Renal cortical epithelial cell (primary cell): ENCODE data around the gene PHF12. TPM values are rescaled to one million over a fixed set of nuclear protein-coding genes. Genes with fewer than 3 reads are reported as not detected.

Experiments used
- DNase-seq: peaks from one replicate; pipeline ENCODE4 v3.0.0-alpha.2; 2011; ENCODE audit warnings: low read depth
- total RNA-seq: library from RNA; depleted of rRNA; stranded (reverse); fragments of >200 nt; gene quantifications from 2 replicates; pipeline ENCODE4 v1.2.3, GENCODE V29; 2014

Gene PHF12
- total RNA-seq, 1 donor from 2014 or later = 47.0 TPM

DNA sequence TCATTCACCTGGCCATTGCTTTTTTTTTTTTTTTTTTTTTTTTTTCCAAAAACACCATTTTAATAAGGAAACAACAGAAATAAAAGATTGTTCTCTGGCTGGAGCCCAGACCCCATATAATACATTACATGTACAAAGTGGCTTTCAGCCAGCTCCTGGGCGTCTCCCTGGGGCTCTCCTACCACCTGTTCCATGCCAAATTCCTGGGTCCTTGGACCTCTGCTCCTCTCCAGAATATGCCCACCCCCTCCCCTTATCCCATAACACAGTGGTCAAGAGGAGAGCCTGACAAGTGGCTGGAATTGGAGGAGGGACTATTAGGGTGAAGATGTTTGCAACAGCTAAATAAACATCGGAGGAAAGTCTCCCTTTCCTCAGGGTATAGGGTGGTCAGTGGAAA lies 3.6 kb upstream of the PHF12 start:
- no peak for DNase-seq

DNA sequence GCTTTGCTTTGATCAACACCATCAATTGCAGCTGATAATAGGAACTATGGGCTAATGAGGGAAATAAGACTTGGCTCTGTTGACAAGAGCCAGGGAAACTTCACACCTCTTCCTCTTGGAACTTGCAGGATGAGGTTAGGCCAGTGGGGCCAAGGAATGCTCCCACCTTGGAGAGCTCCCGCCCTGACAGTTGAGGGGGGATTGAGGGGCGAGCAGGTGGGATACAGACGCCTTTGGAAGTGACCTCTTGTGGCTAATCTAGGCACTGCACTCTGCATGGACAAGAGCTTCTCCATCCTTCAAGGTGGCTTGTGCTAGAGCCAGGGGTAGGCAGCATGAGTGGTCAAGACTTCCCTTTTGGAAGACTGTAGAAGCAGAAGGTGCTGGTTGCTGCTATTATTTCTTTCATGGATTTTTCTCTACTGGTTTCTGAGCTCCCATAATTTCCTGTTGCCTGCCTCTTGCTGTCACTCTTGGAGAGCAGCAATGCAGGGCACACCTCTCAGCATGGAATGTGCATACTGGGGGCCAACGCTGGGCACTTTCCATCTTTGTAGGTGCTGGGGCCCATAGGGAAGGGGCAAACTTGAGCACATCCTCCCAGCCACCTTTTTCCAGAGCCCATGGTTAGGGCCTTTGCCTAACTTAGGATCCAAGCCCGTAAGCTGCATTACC lies 2.3 kb upstream of the PHF12 start:
- peak; percentile 38 for DNase-seq

DNA sequence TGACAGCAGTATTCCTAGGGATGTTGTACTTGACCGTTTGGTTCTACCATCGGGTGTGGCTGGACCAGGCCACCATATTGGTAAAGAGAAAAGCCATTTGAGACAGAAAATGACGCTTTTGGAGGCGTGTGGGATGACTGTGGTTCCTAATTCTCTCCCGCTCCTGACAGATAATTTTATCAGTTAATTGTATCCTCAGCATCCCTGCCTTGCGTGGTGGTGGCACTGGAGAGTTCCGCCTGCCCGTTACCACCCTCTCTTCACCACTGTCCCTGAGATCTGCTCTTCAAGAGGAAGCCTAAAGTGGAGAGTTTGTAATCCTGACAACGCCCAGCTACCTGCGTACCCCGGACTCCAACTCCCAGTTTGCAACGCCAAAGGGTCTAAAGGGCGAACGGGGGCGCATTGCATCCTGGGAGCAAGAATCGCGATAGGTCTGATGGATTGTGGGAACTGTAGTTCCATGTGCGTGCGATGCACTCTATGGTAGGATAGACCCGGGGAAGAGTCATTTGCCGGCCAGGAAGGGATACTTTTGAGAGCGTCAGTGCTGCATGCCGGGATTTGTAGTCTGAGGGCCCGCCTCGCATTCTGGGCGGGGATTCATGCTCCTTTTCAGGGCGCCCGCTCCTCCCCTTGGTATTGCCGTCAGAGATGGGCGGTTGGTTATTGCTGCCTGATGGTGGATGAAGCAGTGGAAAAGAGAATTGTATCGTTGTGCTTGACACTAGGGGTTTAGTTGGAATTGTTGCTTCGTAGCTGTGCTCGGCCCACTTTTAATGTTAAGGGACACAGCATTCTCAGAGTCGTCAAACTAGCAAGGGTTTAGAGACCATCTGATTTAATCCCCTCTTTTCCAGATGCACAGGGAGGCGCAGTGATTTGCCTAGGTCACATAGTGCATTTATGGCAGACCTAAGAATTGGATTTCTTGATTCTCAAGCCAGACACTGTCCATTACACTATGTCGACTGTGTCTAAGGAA lies 965 bp upstream of the PHF12 start:
- DNase-seq = peak; percentile 99

DNA sequence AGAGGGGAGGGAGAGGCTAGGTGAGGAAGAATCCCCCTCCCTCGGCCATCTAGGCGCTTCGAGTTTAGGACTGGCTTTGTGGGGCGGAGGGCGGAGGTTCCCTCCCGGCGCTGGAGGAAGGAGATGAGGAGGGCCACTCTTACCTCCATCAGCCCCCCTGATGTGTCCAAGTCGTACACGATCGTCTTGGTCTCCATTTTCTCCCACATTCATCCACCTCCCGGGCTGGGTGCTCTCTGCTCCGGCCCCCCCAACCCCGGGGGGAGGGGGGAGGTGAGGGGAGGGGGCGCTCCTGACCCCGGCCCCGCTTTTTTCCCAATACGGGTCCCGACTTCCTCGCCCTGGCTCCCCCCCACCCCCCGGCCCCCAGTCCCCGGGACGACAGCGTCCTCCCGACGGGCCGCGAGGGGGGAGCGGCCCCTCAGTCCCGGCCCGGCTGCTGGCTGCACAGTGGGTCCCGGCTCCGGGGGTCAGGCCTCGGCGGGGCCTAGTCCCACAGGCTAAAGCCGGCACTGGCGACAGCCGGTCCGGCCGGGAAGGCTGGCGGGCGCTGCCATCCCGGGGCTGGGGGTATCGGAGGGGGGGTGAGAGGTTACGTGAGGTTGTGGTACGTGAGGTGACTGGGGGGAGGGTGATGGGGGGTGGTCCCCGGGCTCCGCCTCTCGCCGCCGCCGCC lies 428 bp downstream of the PHF12 start:
- DNase-seq = no peak

DNA sequence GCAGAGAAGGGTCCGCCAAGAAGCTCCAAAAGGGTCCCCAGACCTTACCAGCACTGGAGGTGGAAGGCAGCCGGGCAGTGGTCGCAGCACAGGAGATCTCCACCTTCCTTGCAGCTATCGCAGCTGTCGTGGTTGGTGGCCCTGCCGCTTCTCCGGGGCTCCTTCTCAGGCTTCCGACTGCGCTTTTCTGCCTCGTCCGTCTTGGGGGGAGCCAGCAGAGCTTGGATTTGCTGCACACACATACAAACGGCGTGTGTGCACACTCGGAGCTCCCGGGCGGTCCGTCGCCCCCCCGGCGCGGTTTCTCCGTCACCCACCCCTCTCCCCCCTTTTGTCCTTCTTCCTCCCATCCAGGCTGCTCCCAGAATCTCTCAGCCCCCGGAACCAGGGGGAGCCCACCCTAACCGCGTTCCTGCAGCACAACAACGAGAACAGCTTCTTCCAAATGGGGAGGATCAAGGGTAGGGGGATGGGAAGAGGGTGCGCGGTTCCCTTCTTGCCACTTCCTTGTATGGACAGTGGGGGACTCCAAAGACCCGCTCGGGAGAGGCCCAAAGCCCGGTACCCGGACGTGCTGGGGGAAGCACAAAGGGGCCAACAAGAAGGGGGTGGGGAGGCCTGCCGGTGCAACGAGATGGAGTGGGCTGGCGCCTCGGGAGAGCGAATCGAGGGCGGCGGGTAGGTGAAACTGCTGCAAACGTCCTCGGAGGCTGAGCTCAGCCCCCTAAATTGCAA lies 1.1 kb downstream of the PHF12 start:
- no peak for DNase-seq

DNA sequence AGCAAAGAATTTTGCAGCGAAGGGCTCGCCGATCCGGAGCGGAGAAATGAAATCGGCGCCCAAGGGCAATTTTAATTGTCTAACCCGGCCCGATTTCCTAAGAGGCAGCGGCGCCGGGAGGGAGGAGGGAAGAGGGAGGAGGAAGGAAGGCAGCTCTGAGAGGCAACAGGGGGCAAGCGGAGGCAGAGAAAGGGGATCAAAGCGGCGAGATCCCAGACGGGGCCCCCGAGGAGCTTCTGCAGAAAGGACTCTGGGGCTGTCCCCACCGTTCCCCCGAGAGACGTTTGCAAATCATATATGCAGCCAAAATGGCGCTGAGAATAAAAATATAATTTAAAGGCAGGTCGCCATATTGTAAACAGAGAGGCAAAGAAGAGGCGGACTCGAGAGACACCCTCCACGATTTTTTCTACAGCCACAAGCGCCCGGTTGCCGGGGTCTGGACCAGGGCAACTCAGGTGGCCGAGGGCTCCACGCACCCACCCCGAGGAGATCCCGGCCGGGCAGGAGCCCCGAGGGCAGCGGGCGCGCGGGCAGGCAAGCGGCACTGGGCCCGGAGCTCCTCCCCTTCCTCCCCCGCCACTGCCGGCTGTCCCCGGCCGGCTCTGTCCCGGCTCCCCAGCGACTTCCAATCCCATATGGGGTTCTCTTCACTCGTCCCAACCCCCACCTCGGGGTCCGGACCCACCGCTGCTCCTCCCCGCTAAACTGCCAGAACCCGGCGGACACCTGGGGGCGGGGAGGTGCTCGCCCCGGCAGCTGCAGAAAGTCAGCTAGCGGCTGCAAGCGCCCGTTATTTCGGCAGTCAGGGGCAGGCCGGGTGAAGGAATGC lies 1.9 kb downstream of the PHF12 start:
- peak; percentile 46 for DNase-seq

DNA sequence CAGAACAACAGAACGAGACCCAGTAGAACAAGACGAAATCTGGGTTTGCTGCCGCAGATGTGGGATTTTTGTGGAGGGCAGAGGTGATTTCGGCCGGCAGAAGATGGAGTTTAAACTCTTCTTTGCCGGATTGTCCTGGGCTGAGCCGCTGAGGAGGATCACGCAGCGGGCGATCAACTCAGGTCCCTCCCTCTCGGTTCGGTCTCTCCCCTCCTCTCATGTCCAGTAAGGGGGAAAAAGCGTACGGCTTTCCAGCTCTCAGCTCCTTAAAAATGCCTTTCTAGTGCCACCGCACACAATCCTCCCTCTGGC lies 2.5 kb downstream of the PHF12 start:
- no peak for DNase-seq

DNA sequence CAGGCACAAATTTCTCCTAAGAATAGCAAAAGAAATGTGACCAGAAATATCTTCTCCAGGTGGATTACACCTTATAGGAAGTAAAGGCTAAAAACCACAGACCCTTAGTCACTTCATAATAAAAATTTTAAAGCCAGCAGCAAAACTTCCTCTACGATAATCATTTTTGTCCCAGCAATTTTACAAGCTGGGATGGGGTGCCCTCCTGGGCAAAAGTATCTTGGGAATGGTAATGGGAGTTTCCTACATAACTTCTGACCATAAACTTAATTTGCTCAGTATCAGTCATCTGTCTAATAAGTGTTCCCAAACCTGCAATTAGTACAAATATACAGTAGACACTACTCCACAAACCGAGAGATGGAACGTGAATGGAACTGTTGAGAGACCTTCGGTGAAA lies 3.0 kb downstream of the PHF12 start:
- no peak for DNase-seq

DNA sequence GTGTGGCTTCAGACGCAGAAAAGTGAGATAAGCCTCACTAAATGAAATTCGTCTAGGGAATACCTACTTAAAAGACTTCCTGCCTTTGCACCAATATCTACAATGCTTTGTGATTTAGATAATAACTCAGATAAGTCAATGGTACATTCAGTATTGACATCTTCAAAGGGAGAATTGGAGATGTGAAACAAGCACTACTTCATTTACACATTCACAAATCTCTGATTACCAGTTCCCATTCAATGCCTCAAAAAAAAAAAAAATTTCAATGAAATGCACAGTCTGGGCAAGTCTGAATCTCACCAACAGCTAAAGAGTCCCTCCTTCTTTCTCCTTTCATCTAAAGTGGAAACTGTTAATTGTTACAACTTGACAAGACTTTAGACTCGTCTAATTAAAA lies 3.7 kb downstream of the PHF12 start:
- DNase-seq = no peak

DNA sequence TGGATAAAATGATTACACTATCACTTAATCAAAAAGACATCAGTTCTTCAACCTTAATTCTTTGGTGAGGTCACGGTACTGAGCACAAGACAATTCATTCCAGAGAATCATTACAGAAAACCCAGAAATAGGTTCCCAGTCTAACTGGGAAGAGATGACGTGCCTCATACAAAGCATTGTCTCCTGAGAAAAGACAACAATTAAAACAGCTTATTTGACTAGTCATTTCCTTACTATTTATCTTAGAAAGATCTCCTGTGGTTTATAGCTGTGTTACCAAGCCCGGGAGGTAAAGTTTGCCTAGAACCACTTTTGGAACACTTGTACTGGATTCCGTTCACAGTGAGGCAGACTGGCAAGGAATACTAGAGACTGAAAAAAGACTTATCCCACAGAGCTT lies 5.1 kb downstream of the PHF12 start:
- DNase-seq = peak; percentile 92

DNA sequence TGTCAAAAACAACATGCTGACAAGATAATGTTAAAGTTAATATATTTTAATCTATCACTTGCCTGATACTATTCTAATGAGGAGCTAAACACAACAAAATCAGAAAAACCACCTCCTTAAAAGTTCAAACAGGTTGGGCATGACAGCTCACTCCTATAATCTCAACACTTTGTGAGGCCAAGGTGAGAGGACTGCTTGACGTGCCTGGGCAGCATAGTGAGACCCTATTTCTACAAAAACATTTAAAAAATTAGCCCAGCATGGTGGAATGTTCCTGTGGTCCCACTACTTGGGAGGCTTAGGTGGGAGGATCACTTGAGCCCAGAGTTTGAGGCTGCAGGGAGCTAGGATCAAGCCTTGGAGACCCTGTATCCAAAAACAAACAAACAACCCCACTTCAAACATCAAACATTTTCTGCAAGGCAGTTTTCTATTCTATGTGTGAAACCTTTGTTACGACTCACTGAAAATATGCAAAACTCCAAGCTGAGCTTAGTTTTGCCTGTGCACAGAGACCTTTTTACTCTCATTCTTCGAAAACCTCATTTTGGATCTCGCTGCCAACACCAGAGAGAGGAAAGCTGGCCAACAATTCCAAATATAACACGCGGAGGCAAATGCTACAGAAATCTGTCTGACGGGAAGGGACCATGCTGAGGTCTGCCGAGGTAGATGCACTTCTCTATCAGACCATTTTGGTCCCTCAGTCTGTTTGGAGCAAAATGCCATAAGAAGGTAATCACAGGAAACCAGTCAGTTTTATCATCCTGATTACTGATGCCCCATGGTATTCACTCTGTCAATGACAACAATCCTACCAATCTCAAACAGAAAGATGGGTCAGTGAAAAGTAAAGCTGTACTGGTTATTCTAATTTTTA lies 6.2 kb downstream of the PHF12 start:
- DNase-seq = no peak

DNA sequence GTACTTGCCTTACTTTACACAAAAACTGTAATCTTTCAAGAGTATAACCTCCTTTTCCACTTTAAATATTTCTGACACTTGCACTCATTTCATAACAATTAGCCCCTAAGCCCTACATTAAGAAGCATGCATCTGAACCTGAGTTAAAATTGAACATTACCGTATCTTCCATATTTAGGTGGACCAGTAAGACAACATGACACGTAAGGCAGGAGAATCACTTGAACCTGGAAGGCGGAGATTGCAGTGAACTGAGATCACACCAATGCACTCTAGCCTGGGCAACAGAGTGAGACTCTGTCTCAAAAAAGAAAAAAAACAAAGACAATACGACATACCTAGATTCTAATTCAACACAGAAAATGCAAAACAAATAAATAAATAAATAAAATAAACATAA lies 7.0 kb downstream of the PHF12 start:
- no peak for DNase-seq

DNA sequence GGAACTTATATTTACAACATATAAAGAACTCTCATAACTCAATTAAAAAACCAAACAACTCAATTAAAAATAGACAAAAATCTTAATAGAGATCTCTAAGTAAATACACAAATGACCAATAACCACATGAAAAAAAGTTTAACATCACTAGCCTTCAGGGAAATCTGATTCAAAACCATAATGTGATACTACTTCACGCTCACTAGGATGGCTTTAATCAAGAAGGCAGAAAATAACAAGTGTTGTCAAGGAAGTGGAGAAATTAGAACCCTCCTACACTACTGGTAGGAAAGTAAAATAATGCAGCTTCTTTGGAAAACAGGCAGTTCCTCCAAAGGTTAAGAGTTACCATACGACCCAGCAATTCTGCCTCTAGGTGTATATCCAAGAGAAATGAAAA lies 8.4 kb downstream of the PHF12 start:
- no peak for DNase-seq

DNA sequence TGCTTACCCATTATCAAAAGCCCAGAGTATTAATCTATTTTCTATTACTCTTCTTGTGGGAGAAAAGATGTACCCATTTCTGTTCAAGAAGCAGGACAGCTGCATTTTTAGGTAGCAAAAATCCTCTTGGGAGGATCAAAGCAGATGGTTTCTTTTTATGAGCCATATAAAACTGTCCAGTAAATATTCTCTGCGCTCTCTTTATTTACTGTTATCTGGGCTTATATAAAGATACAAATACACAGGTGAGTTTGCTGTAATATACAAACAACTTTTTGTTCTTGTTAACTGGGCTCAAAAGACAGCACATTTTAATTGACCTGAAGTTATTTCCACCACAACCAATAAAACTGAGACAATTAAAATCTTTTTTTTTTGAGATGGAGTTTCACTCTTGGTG lies 10.1 kb downstream of the PHF12 start:
- DNase-seq = no peak

DNA sequence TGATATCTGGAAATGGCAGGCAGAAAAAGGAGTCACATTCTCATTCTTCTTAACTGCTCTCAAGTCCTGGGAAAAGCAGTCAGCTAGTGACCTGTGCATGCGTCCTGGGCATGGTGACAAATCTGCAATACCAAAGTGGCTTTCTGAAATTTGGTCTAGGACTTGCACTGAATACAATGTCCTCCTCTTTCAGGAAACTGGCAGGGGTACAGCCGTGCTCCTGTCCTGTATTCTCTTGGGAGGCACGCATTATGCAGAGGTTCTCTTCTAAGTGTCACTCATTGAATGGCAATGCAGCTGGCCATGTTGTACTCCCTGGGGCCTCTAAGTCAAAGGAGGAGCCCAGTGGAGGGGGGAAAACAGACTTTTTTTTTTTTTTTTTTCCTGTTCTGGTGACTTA lies 10.6 kb downstream of the PHF12 start:
- DNase-seq = no peak

DNA sequence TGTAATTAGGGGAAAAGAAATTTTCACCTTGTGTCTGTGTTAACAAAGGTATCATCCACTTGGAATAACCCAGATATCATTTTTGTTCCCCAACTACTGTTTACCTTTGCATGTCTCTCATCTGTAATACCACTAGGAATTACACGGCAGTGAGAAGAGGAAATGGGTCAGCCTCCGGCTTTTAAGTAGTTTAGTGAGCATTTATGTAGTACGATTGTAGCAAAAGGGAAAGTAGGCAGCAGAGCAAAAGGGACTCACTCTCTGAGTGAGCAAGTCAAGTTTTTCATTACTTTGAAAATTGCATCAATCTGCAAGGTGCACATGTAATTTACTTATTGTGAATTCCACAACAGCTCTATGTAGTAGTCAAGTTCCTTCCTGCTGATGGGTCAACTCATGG lies 11.2 kb downstream of the PHF12 start:
- no peak for DNase-seq

DNA sequence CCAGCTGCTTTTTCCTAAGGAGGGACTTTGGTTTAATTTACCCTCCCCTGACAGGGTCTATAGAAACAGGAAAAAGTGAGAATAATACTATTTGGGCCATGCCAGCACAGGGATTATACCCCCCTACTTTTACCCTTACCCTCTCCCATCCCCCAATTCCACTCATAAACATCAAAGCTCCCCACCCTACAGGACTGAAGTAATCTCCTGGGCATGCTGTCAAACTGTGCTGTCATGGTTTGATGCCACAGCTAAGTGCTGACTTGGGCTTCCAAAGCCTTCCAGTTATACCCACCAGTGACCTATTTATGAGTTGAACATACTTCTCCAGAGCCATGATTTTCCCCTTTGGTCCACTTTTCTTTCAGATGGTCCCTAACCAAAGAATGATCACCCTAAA lies 12.8 kb downstream of the PHF12 start:
- DNase-seq = no peak

DNA sequence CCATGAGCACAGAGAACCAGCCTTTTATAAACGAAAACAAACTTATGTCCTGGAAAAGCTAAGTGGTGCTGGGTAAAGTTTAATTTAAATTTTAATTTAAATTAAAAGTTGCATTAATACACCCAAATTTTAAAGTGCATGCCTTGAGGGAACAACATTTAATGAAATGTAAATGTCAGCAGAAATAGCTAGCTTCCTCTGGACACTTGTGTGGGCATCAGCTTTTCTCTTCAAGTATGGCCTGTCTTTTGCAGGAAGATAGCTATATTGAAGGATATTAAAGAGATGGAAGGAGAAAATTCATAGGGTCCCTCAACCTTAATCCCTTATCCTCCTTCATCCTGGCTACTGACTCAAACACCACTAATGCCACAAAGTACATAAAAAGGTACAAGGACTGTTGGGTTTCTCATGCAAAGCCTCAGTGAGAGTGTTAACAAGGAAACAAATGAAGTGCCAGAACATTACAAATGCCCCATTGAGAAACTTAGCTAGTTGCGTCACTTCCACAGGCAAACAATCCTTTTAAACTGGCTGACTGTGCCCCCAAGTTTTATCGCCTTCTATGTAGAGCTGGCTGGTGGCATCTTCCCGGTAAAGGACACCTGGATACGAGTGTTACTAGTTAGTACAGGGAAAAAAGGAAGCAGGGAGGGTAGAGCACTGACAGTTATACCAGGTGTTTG lies 14.1 kb downstream of the PHF12 start:
- peak; percentile 85 for DNase-seq

DNA sequence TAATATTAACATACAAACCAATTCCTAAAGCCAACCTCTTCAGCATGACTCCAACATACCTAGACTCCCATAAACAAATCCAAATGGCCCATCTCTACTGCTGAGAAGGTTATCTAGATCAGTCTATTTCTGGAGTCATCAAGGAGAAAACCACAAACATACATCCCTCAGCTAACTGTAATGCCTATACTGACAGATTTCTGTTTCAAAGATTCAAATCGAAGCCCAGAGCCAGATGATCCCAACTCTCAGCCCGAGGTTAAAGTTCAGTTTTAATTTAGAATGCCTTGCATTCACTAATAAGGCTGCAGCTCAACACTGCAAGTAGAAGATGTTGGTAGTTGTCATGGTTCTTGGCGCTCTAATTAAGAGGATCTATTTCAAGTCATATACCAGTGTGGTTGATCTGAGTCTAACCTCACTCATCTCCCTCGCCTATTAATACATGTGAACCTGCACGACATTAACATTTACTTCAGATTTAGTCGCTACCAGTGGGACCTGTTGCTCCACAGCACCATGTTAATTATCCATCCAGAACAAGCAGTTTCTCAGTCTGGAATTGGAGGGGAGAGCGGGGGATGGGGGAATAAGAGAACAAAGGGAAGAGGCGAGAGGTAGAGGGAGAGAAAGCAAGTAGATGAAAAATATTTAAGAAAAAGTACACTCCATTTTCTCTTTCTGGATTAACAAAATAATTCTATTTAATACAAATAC lies 15.4 kb downstream of the PHF12 start:
- DNase-seq = no peak
